ENCODE data around the gene RTL1.

The RTL1 gene

GRCh38 chr14:100903672-100904185 lies at the start of gene RTL1:
TSS of gene RTL1 (minus strand) at chr14:100903722. CDS start at chr14:100884788, 18,934 bp downstream.
- DNase-seq: no peak

- DNase-seq: no peak
Observed at GRCh38 chr14:100950024-100950423, 46.5 kb upstream of the RTL1 start.

GRCh38 chr14:100944052-100944451 lies 40.5 kb upstream of the RTL1 start:
- no peak for DNase-seq

DNA sequence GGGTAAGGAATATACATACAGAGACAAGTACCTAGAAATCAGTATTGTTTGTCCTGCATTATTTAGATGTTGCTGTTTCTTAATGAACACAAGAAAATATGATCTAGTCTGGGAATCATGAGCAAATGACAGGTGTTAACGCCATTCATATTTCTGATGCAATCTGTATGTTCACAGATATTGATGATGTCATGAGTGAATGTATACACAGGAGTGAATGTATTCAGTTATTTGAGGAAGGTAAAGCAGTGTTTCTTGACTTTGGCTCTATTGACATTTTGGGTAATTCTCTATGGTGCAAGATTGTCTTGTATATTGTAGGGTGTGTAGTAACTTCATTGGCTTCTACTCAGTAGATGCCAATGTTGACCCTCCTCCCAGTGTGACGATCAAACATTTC lies 26.7 kb upstream of the RTL1 start:
- DNase-seq: no peak

GRCh38 chr14:100915560-100915959 lies 12.0 kb upstream of the RTL1 start:
- no peak for DNase-seq

DNA sequence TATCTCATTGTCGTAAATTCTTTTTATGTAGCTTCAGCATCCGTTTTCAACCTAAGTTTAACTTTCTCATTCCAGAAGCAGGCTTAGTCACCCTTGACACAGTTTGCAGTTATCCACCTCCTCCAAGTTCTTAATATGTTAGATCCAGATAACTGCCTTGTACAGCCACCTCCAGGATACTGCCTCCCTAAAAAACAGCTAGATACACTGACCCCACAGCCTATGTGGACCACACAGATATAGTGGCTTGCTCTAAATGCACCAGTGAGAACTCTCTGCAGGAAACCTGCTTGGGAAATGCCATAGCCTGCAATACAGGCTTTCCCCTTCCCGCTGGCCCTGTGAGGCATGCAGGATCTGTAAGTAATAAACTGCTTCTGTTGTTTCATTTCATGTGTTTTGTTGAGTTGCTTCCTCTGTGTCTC lies 11.1 kb upstream of the RTL1 start:
- no peak for DNase-seq

- DNase-seq: no peak
Observed at GRCh38 chr14:100911665-100912316, 8.3 kb upstream of the RTL1 start.

- DNase-seq: no peak
Observed at GRCh38 chr14:100910888-100911664, 7.6 kb upstream of the RTL1 start.

DNA sequence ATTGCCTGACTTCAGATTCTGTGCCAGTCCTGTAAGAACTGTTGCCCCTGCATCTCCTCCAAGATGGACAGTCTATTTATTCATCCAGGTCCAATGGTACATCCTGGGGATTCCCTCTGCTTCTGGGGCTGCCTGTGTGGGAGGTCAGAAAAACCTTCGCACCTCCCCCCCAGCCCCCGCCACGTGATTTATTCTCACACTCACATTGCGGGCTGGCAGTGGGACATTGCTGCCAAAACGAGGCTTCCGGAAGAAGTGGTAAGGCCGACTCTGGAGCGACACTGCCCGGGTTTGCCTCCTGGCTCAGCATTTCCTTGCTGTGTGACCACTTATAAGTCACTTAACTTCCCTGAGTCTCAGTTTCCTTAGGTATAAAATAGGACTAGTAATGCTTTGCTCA lies 5.9 kb upstream of the RTL1 start:
- DNase-seq: no peak

GRCh38 chr14:100907240-100907639 lies 3.7 kb upstream of the RTL1 start:
- DNase-seq: no peak

- no peak for DNase-seq
Observed at GRCh38 chr14:100906420-100906819, 2.9 kb upstream of the RTL1 start.

DNA sequence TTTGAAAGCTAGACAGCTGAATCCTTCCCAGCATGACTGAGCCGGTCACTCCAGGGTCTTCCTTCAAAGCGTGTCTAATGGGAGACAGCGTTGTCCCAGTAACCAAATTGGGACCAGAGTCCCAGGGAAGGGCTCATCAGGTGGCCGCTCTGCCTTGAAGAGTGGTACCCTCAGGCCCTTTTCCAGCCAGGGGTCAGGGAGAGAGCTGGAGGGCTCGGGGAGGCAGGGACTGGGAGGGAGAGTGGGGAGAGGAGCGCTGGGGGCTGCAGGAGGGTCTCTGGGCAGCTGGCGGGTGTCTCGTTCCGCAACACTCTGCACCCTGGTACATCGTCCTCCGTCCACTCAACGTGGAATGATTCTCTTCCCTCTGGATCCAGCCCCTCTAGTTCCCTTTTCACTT lies 1.6 kb upstream of the RTL1 start:
- no peak for DNase-seq

GRCh38 chr14:100904307-100905087 lies 975 bp upstream of the RTL1 start:
- no peak for DNase-seq

DNA sequence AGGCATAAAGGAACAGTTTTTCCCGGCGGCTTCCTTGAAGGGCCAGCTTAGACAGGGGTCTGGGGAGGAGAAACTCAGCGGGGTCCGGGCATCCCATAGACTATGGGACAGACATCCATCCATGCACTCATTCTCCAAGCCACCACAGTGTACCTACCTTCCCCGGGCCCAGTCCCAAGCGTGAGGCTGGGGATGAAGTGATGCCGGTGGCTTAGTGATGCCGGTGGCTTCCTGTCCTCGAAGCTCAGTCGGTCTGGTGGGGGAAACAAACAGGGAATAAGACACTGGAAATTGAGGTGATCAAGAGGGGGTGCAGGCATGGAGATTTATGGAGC lies 421 bp downstream of the RTL1 start:
- DNase-seq: no peak

- DNase-seq: peak in 1 of 2 experiments; percentile 16
Observed at GRCh38 chr14:100902295-100903133, 1.0 kb downstream of the RTL1 start.

- DNase-seq: no peak
Observed at GRCh38 chr14:100901391-100902183, 1.9 kb downstream of the RTL1 start.

GRCh38 chr14:100900837-100901390 lies 2.6 kb downstream of the RTL1 start:
- DNase-seq: peak in 1 of 2 experiments; percentile 6

DNA sequence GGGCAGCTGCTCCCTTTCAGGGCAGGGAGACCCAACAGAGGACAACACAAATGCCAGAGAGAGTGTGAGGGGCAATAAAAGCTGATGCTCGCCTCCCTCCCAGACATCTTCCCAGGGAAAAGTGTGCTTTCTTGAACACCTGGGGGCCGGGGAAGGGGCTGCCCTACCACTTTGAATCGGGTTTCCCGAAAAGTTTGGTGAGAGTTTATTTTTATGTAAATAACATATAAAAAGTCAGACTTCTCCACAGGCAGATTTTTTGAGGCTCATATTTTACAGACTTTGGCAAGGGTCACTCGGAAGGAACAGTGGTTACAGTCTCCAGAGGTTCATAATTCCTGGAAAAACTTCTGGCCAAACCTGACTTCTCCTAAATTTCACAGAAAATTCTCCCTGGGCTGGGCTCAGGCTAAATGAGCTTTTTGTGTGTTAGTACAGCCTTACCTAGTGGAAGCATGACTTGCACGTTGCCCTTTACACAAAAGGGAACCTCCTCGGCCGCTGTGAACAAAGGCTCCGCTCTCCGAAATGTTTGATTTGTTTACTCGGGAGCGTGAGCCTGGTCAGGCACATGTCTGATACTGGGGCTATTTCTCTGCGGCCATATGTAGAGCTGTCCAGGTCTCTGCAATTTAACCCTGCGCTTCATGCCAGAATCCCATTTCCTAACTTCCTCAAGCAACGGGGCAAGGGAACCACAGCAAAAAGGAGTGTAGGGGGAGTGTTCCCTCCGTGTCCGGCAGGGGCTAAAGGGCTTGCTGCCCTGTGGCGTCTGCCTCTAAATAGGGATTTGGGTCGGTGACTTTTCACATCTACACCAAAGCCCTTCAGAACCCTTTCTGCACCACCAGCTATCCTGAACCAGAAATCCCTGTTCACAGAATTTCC lies 3.4 kb downstream of the RTL1 start:
- DNase-seq: no peak

DNA sequence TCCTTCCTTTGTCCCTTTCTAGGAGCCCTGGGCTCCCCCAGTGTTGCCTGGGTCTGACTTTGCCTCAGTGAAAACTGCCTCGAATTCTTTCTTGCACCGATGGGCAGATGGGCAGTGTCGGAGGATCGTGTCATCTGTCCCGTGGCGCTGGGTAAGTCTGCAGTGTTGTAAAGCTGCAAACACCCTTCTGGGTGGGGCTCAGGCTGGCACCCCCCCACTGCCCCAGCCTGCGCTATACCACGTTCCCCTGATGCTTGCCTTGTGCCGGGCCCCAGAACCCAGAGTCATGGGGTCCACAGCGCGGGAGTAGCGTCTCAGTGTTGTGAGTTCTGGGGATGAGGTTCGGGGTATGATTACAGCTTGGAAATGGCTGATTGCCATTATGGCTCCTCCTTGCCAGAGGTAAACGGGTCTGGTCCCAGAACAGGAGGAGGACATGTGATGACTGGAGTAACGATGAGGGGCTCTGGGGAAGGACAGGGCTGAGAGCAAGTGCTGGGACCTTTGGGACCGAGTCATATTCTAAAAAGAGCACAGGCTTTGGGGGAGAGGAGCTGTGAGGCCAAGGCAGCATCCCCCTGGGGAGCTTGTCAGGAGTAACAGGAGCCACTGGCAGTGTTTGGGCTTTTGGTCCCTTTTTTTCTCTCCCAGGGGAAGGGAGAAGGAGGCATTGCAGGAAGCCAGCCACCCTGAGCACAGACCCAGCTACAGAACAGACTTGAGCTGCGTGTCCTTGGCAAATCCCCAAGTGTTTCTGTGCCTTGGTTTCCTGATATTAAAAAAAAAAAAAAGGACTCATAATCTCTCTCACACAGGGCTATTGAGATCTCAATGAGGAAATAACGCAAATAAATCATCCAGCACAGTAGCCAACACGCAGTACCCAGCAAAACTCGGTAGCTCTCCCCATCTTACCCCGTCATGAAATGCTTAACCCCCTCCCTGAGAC lies 4.3 kb downstream of the RTL1 start:
- no peak for DNase-seq
